Mononuclear cell (primary cell): ENCODE measurements around the gene SLC25A18. TPM values are rescaled to one million over a fixed set of nuclear protein-coding genes. Genes with fewer than 3 reads are reported as not detected.

Source experiments
- total RNA-seq: library from RNA; depleted of rRNA; stranded (reverse); fragments of >200 nt; gene quantifications from one replicate; pipeline ENCODE4 v1.2.3, GENCODE V29; 2012

The SLC25A18 gene
- total RNA-seq, 1 donor: not detected

Other genes with a start within 250 kb of the SLC25A18 start
- 0.10 TPM for gene CECR2, start 194.0 kb upstream of the SLC25A18 start, total RNA-seq
- gene ATP6V1E1, start 65.3 kb downstream of the SLC25A18 start, total RNA-seq: 74.2 TPM
- 25.9 TPM for gene BCL2L13, start 75.3 kb downstream of the SLC25A18 start, total RNA-seq
- gene BID, start 211.0 kb downstream of the SLC25A18 start, total RNA-seq: 44.3 TPM